HS-5 (cell line): ENCODE measurements around the gene JPH3.

Experiments used
- DNase-seq: peaks from one replicate; pipeline ENCODE4 v3.0.0-alpha.2; 2012; ENCODE audit warnings: low read depth

The JPH3 gene

GRCh38 chr16:87741700-87742415, 139.6 kb downstream of the JPH3 start:
- DNase-seq, result no peak

GRCh38 chr16:87742781-87743490, 140.6 kb downstream of the JPH3 start:
- no peak for DNase-seq

GRCh38 chr16:87744750-87745514, 142.6 kb downstream of the JPH3 start:
- DNase-seq, result no peak

DNA sequence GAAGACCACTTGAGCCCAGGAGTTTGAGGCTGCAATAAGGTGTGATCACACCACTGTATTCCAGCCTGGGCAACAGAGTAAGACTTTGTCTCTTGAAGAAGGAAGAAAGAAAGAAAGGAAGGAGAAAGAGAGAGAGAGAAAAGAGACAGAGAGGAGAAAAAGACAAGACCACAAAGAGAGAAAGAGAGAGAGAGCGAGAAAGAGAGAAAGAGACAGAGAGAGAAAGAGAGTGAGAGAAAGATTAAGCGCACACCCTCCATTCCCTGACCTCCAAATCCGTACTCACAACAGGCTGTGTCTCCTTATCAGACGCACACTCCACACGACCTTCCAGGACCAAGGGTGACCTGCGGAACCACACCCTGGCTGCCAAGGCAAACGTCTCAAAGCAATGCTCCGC, 143.9 kb downstream of the JPH3 start:
- DNase-seq, result no peak
